ENCODE results near the gene DLG1.

DNA sequence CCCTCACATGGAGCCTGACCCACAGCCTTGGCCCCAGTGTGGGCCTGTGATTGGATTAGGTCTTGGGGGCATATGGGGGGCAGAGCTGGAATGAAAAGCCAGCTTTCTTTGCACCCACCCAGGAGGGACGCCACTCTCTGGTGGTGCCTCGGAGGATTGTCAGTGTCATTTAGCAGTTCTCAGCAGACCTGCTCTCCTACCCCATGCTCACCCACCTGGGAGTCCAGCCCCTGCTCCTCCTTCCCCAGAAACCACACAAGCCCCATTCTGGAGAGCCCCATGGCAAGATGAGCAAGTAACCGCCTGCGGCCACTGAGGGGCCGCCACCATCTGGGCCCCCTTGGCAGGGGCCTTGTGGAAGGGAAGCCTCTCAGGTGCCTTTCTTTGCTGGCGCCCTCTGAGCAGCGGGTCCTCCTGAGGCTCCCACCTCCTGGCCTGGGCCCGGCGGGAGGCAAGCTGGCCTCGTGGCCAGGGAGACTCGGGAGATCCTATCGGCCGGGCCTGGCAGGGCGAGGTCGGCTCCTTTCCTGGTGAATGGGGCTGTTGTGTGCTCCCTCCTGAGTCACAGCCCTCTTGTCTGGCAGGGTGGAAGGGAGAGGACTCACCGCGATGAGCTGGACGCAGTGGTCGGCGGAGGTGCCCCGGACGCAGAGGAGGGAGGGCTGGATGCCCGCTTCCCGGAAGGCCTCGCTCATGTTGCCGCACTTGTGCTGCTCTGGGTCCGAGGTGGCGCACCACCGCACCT is 271.1 kb downstream of the DLG1 start:
- TF ChIP-seq, protein P1, sequence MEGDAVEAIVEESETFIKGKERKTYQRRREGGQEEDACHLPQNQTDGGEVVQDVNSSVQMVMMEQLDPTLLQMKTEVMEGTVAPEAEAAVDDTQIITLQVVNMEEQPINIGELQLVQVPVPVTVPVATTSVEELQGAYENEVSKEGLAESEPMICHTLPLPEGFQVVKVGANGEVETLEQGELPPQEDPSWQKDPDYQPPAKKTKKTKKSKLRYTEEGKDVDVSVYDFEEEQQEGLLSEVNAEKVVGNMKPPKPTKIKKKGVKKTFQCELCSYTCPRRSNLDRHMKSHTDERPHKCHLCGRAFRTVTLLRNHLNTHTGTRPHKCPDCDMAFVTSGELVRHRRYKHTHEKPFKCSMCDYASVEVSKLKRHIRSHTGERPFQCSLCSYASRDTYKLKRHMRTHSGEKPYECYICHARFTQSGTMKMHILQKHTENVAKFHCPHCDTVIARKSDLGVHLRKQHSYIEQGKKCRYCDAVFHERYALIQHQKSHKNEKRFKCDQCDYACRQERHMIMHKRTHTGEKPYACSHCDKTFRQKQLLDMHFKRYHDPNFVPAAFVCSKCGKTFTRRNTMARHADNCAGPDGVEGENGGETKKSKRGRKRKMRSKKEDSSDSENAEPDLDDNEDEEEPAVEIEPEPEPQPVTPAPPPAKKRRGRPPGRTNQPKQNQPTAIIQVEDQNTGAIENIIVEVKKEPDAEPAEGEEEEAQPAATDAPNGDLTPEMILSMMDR (conservative IDR thresholded peaks at IDR 0.05; ENCODE audit: low read depth in 2 of 2), result no peak
- TF ChIP-seq REST (IDR thresholded peaks at IDR 0.05; ENCODE audit: unreplicated experiment) (no peak), EZH2 (IDR thresholded peaks at IDR 0.05; ENCODE audit: low read depth, unreplicated experiment) (no peak), EZH2phosphoT487 (IDR thresholded peaks at IDR 0.05; ENCODE audit: unreplicated experiment) (no peak), POLR2AphosphoS5 (IDR thresholded peaks at IDR 0.05; ENCODE audit: low read depth) (no peak), CREB1 (CRISPR knock-in tag; IDR thresholded peaks at IDR 0.05; ENCODE audit: low read depth) (no peak), NANOG (IDR thresholded peaks at IDR 0.05; ENCODE audit: borderline replicate concordance) (no peak), ZNF331 (CRISPR knock-in tag; IDR thresholded peaks at IDR 0.05; ENCODE audit: low read depth) (no peak), JUNB (IDR thresholded peaks at IDR 0.05; ENCODE audit: unreplicated experiment) (no peak), STAT1 (IDR thresholded peaks at IDR 0.05; ENCODE audit: unreplicated experiment) (no peak)
- TF ChIP-seq, protein P2, sequence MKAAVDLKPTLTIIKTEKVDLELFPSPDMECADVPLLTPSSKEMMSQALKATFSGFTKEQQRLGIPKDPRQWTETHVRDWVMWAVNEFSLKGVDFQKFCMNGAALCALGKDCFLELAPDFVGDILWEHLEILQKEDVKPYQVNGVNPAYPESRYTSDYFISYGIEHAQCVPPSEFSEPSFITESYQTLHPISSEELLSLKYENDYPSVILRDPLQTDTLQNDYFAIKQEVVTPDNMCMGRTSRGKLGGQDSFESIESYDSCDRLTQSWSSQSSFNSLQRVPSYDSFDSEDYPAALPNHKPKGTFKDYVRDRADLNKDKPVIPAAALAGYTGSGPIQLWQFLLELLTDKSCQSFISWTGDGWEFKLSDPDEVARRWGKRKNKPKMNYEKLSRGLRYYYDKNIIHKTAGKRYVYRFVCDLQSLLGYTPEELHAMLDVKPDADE (IDR thresholded peaks at IDR 0.05), result no peak
